OCI-LY3 (cell line): ENCODE data around the gene ARHGAP4.

Experiments
- H2AFZ ChIP-seq: fragments of 200-600, 300-600 bp; shearing (Covaris generic); 2 replicates; pipeline ENCODE4 v1.6.0; 2014; ENCODE audit warnings: antibody characterized with exemption, low read depth, low read length
- H3K27ac ChIP-seq: fragments of 200-600, 300-600 bp; sonication (generic); 2 replicates; pipeline ENCODE4 v1.5.1; 2014; ENCODE audit warnings: mild to moderate bottlenecking, low read length, moderate library complexity, mixed read lengths
- H3K27me3 ChIP-seq: fragments of 200-600, 300-600 bp; sonication (generic); 2 replicates; pipeline ENCODE4 v1.6.1; 2014; ENCODE audit warnings: low read depth, low read length, mixed read lengths
- H3K36me3 ChIP-seq: fragments of 200-600, 300-600 bp; sonication (generic); replicated peaks from 2 replicates; pipeline ENCODE3; 2014; ENCODE audit warnings: low read depth, low read length, mixed read lengths
- H3K4me1 ChIP-seq: fragments of 300-600, 200-600 bp; sonication (generic); 2 replicates; pipeline ENCODE4 v1.6.1; 2014; ENCODE audit warnings: low read length, mixed read lengths
- H3K4me2 ChIP-seq: fragments of 200-600, 300-600 bp; sonication (generic); 2 replicates; pipeline ENCODE4 v1.6.1; 2014; ENCODE audit warnings: low read length, mixed read lengths
- H3K4me3 ChIP-seq: fragments of 300-600, 200-600 bp; sonication (generic); 2 replicates; pipeline ENCODE4 v1.5.1; 2014; ENCODE audit warnings: antibody characterized with exemption, mild to moderate bottlenecking, low read length, moderate library complexity
- H3K79me2 ChIP-seq: fragments of 300-600, 200-600 bp; shearing (Covaris generic); 2 replicates; pipeline ENCODE4 v1.6.1; 2014; ENCODE audit warnings: mild to moderate bottlenecking, low read length, mixed read lengths
- H3K9ac ChIP-seq: fragments of 300-600, 200-600 bp; shearing (Covaris generic); 2 replicates; pipeline ENCODE4 v1.6.0; 2014; ENCODE audit warnings: mild to moderate bottlenecking, low read length, moderate library complexity
- H3K9me3 ChIP-seq: fragments of 200-600, 300-600 bp; shearing (Covaris generic); 2 replicates; pipeline ENCODE4 v1.6.1; 2014; ENCODE audit warnings: low read length, mixed read lengths; ENCODE audit not compliant: insufficient read depth
- H4K20me1 ChIP-seq: fragments of 200-600, 300-600 bp; sonication (generic); 2 replicates; pipeline ENCODE4 v1.6.1; 2016; ENCODE audit warnings: low read length, mixed read lengths; ENCODE audit not compliant: insufficient read depth
- EZH2phosphoT487 ChIP-seq: fragments of 200-600 bp; shearing (Covaris generic); IDR thresholded peaks from 2 replicates; pipeline ENCODE4 v1.6.1; 2018; ENCODE audit warnings: antibody characterized with exemption, mixed run types, low read depth
- TF ChIP-seq, protein P1 (sequence below): fragments of 200-600, 300-600 bp; sonication (generic); IDR thresholded peaks from 2 replicates; pipeline ENCODE4 v1.5.1; 2014; ENCODE audit warnings: antibody characterized with exemption, low read length, low read depth

Gene ARHGAP4

DNA sequence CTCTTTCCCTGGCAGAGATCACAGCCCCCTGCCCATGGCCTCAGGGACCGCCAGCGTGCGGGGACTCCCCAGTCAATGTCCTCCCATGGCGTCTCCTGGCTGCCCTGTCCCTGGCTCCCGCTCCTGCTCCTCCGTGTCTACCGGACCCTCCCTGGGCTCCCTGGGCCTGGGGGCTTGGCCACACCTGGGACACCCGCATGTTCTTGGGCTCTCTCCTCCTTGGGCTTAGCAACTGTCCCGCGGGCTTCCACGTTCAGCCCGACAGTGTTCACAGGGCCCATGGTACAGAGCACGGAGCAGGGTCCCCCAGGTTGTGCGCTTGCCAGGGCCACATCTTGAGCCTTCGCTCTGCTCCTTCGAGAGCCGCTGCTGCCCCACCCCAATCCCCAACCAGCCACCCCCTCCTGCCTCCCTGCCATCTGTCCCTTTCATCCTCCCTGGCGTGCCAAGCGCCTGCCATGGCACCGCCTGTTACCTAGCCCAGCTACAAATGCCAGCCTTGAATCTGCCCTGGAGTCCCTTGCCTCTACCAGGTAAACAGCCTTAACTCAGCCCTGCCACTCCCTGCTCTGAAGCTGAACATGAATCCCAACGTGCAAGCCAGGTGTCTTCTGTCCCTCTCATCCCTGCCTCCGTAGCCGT is 17.7 kb downstream of the ARHGAP4 start:
- H3K27ac ChIP-seq: no peak overlapping the region
- peaks cover 14% of the 10 kb centered on the region for H3K4me1 ChIP-seq
- H3K79me2 ChIP-seq: no peaks in the 10 kb centered on the region
- peaks cover 5% of the 10 kb centered on the region for H3K36me3 ChIP-seq
- no peaks in the 10 kb centered on the region for H3K9me3 ChIP-seq
- TF ChIP-seq, protein P1, sequence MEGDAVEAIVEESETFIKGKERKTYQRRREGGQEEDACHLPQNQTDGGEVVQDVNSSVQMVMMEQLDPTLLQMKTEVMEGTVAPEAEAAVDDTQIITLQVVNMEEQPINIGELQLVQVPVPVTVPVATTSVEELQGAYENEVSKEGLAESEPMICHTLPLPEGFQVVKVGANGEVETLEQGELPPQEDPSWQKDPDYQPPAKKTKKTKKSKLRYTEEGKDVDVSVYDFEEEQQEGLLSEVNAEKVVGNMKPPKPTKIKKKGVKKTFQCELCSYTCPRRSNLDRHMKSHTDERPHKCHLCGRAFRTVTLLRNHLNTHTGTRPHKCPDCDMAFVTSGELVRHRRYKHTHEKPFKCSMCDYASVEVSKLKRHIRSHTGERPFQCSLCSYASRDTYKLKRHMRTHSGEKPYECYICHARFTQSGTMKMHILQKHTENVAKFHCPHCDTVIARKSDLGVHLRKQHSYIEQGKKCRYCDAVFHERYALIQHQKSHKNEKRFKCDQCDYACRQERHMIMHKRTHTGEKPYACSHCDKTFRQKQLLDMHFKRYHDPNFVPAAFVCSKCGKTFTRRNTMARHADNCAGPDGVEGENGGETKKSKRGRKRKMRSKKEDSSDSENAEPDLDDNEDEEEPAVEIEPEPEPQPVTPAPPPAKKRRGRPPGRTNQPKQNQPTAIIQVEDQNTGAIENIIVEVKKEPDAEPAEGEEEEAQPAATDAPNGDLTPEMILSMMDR: no peak
- no peak for TF ChIP-seq EZH2phosphoT487
- H2AFZ ChIP-seq: no peak overlapping the region
- no peak overlapping the region for H3K4me2 ChIP-seq
- no peak overlapping the region for H3K9ac ChIP-seq
- no peaks in the 10 kb centered on the region for H3K27me3 ChIP-seq
- H3K4me3 ChIP-seq: no peak overlapping the region
- H4K20me1 ChIP-seq: no peaks in the 10 kb centered on the region

- Histone ChIP-seq H3K27ac (no peak overlapping the region), H3K4me3 (no peak overlapping the region), H3K4me2 (no peak overlapping the region), H4K20me1 (no peaks in the 10 kb centered on the region), H3K79me2 (no peaks in the 10 kb centered on the region), H3K36me3 (peaks cover 4% of the 10 kb centered on the region), H3K9me3 (no peaks in the 10 kb centered on the region), H3K27me3 (no peaks in the 10 kb centered on the region), H3K9ac (no peak overlapping the region), H3K4me1 (peaks cover 23% of the 10 kb centered on the region), H2AFZ (no peak overlapping the region)
- no peak for TF ChIP-seq EZH2phosphoT487
- TF ChIP-seq, protein P1: no peak
Observed at GRCh38 chrX:153907456-153907855, 18.6 kb downstream of the ARHGAP4 start.

GRCh38 chrX:153906126-153906917 is 19.7 kb downstream of the ARHGAP4 start:
- H3K27ac ChIP-seq: no peak overlapping the region
- H3K9ac ChIP-seq: no peak overlapping the region
- TF ChIP-seq, protein P1: no peak
- no peak for TF ChIP-seq EZH2phosphoT487

DNA sequence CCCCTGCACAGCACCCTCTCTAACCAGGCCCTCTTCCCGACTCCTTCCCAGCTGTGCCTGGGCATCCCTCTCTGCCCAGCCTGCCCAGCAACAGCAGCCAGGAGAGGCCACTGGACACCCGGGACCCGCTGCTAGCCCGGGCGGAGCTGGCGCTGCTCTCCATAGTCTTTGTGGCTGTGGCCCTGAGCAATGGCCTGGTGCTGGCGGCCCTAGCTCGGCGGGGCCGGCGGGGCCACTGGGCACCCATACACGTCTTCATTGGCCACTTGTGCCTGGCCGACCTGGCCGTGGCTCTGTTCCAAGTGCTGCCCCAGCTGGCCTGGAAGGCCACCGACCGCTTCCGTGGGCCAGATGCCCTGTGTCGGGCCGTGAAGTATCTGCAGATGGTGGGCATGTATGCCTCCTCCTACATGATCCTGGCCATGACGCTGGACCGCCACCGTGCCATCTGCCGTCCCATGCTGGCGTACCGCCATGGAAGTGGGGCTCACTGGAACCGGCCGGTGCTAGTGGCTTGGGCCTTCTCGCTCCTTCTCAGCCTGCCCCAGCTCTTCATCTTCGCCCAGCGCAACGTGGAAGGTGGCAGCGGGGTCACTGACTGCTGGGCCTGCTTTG is 20.5 kb downstream of the ARHGAP4 start:
- Histone ChIP-seq H4K20me1 (no peaks in the 10 kb centered on the region), H3K9me3 (no peaks in the 10 kb centered on the region), H3K27ac (no peak overlapping the region), H3K36me3 (no peaks in the 10 kb centered on the region), H2AFZ (no peak overlapping the region), H3K27me3 (no peaks in the 10 kb centered on the region), H3K4me2 (no peak overlapping the region), H3K4me3 (no peak overlapping the region), H3K9ac (no peak overlapping the region), H3K79me2 (no peaks in the 10 kb centered on the region), H3K4me1 (peaks cover 40% of the 10 kb centered on the region)
- TF ChIP-seq, protein P1: no peak
- TF ChIP-seq EZH2phosphoT487: no peak

More at GRCh38 chrX:153906126-153906917, 19.7 kb downstream of the ARHGAP4 start:
- H3K4me2 ChIP-seq: no peak overlapping the region
- H4K20me1 ChIP-seq: no peaks in the 10 kb centered on the region
- H3K9me3 ChIP-seq: no peaks in the 10 kb centered on the region
- no peaks in the 10 kb centered on the region for H3K36me3 ChIP-seq
- no peak overlapping the region for H2AFZ ChIP-seq
- H3K27me3 ChIP-seq: no peaks in the 10 kb centered on the region
- no peaks in the 10 kb centered on the region for H3K79me2 ChIP-seq
- no peak overlapping the region for H3K4me3 ChIP-seq
- H3K4me1 ChIP-seq: peaks cover 34% of the 10 kb centered on the region
